CD4-positive, alpha-beta T cell treated with Interleukin-1 beta for 1 hour (primary cell): ENCODE measurements around the gene TEX53.

Source experiments
- DNase-seq, 2 donors: peaks; one replicate each; pipeline ENCODE4 v3.0.0-alpha.2; 2020 to 2022

Gene TEX53

GRCh38 chr9:114633438-114634089, 24.0 kb downstream of the TEX53 start:
- DNase-seq, result no peak

GRCh38 chr9:114631166-114631565, 26.4 kb downstream of the TEX53 start:
- no peak for DNase-seq

GRCh38 chr9:114629563-114630090, 28.0 kb downstream of the TEX53 start:
- DNase-seq, result no peak

- no peak for DNase-seq
Observed at GRCh38 chr9:114627553-114627952, 30.1 kb downstream of the TEX53 start.

- DNase-seq, result no peak
Observed at GRCh38 chr9:114626415-114627020, 31.1 kb downstream of the TEX53 start.

- DNase-seq, result no peak
Observed at GRCh38 chr9:114624677-114625076, 32.9 kb downstream of the TEX53 start.

GRCh38 chr9:114621975-114622609, 35.5 kb downstream of the TEX53 start:
- no peak for DNase-seq

GRCh38 chr9:114621561-114621960, 36.0 kb downstream of the TEX53 start:
- DNase-seq, result no peak

GRCh38 chr9:114619191-114619761, 38.3 kb downstream of the TEX53 start:
- DNase-seq, result peak; percentile 17 to 56

- DNase-seq, result peak; percentile 7 to 69
Observed at GRCh38 chr9:114616684-114617520, 40.7 kb downstream of the TEX53 start.

- no peak for DNase-seq
Observed at GRCh38 chr9:114614373-114614772, 43.2 kb downstream of the TEX53 start.

GRCh38 chr9:114613919-114614318, 43.7 kb downstream of the TEX53 start:
- no peak for DNase-seq

- DNase-seq, result no peak
Observed at GRCh38 chr9:114613087-114613486, 44.5 kb downstream of the TEX53 start.

- DNase-seq, result no peak
Observed at GRCh38 chr9:114612272-114612923, 45.2 kb downstream of the TEX53 start.

GRCh38 chr9:114611516-114612271, 45.9 kb downstream of the TEX53 start:
- peak in 1 of 2 donors; percentile 28 for DNase-seq

- no peak for DNase-seq
Observed at GRCh38 chr9:114608525-114608796, 49.1 kb downstream of the TEX53 start.

GRCh38 chr9:114607671-114608524, 49.7 kb downstream of the TEX53 start:
- no peak for DNase-seq

- no peak for DNase-seq
Observed at GRCh38 chr9:114606597-114607207, 50.9 kb downstream of the TEX53 start.
